ENCODE measurements around the gene TBL1XR1.

Gene TBL1XR1

DNA sequence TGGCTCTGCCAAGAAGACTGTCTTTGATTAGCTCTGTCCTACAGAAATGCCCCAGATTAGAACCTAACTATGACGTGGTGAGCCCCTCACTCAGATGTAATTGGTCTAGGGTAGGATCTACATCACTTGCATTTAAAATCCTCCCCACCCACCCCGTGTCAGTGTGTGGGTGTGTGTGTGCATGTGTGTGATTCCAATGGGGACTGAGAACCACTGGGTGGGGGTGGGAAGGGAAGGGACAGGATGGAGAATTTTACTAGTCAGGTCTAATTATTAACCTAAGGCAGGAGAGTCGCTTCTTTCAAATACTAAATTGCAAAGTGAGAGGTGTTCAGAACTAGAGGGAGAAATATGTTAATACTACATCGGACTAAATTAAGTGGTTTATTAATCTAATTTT is 91.7 kb downstream of the TBL1XR1 start:
- Mint-ChIP-seq H3K27ac (ENCODE audit: low read depth) (no peak overlapping the region), H3K27me3 (no peaks in the 10 kb centered on the region), H3K4me1 (peaks cover 65% of the 10 kb centered on the region), H3K9me3 (no peaks in the 10 kb centered on the region), H3K36me3 (ENCODE audit: insufficient read depth) (no peaks in the 10 kb centered on the region), H3K4me3 (no peak overlapping the region)
- ATAC-seq (replicated peaks; ENCODE audit: extremely low read depth, poor library complexity, severe bottlenecking) (no peak), DNase-seq (ENCODE audit: low spot score in 2 of 2) (no peak)

DNA sequence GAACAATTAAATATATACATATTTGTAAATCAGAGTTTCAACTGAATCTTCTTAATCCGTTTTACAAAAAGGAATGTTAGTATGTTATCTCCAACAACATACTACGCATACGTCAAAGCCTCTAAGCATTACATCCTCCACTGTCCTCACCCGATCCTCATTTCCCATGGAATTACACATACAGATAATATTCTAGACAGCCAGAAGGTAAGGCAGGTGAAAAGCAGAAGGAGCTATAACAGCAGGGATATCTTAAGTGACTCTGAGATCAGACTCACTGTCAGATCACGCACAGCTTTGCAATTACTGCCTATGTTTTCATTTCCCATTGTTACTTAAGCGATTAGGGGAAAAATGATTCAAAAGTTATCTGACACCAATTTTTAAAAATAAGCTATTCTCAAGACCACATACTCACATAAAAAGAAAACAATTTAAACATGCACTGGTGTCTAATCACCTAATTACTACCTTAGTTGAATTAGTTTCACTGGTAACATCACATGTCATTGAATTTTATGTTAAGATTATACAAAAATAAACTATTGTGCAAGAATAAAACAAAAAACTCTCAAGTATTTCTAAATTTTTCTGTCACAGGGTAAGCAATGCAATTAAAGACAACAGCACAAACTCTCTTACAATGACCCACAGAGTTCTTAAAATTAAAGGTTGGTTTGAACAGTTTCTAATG is 92.8 kb downstream of the TBL1XR1 start:
- H3K4me1 Mint-ChIP-seq = peaks cover 54% of the 10 kb centered on the region
- H3K27ac Mint-ChIP-seq (ENCODE audit: low read depth) = no peak overlapping the region
- DNase-seq (ENCODE audit: low spot score in 2 of 2) (no peak), ATAC-seq (replicated peaks; ENCODE audit: extremely low read depth, poor library complexity, severe bottlenecking) (no peak)
- no peak overlapping the region for H3K4me3 Mint-ChIP-seq
- H3K36me3 Mint-ChIP-seq (ENCODE audit: insufficient read depth) = no peaks in the 10 kb centered on the region
- no peaks in the 10 kb centered on the region for H3K9me3 Mint-ChIP-seq
- no peaks in the 10 kb centered on the region for H3K27me3 Mint-ChIP-seq

- ATAC-seq (replicated peaks; ENCODE audit: extremely low read depth, poor library complexity, severe bottlenecking) = no peak
- Mint-ChIP-seq H3K36me3 (ENCODE audit: insufficient read depth) (peaks cover under 1% of the 10 kb centered on the region), H3K9me3 (no peaks in the 10 kb centered on the region), H3K4me3 (no peak overlapping the region), H3K27me3 (no peaks in the 10 kb centered on the region), H3K4me1 (peaks cover 44% of the 10 kb centered on the region), H3K27ac (ENCODE audit: low read depth) (peak overlapping the region; percentile 19)
- no peak for DNase-seq (ENCODE audit: low spot score in 2 of 2)
These were observed 94.7 kb downstream of the TBL1XR1 start for GRCh38 chr3:177102553-177102952.

DNA sequence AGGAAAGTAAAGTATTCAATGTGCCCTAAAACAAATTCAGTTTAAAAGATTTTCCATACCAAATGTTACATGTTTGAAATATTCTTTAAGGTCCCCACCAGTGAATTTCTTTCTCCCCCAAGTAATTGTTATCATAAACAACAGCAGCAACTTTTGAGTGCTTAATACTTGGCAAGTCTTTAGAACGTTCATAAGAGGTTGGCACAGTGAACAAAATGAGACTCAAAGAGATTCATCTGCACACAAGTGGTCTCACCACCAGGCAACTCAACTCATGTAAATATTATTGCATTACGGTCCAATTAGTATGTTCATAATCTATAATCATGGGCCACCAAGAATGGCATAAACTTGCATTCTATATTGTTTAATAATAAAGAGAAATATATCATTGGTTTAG is 98.7 kb downstream of the TBL1XR1 start:
- Mint-ChIP-seq H3K36me3 (ENCODE audit: insufficient read depth) (peaks cover 6% of the 10 kb centered on the region), H3K4me3 (no peak overlapping the region), H3K9me3 (no peaks in the 10 kb centered on the region), H3K27ac (ENCODE audit: low read depth) (no peak overlapping the region), H3K27me3 (no peaks in the 10 kb centered on the region), H3K4me1 (peaks cover 47% of the 10 kb centered on the region)
- ATAC-seq (replicated peaks; ENCODE audit: extremely low read depth, poor library complexity, severe bottlenecking) (no peak), DNase-seq (ENCODE audit: low spot score in 2 of 2) (no peak)

DNA sequence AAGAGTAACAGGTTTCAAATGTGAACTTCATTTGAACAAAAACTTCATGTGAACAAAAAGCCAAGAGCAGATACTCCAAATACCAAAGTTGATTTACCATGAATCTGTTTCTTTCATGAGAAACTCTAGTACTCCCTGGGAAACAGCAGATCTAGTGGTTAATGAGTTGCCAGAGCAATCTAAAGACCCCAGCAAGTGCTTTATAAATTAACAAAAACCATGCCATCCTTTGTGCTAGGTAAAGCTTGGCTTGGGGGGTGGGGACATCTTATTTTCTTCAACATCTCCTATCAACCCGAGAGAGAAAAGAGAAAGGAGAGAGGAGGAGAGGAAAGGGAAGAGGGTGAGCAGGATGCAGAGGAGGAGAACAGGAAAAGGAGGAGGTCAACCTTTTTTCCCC is 100.7 kb downstream of the TBL1XR1 start:
- no peaks in the 10 kb centered on the region for H3K27me3 Mint-ChIP-seq
- H3K27ac Mint-ChIP-seq (ENCODE audit: low read depth) = peak overlapping the region; percentile 85
- no peak for DNase-seq (ENCODE audit: low spot score in 2 of 2)
- H3K4me1 Mint-ChIP-seq = peaks cover 47% of the 10 kb centered on the region
- peaks cover 6% of the 10 kb centered on the region for H3K36me3 Mint-ChIP-seq (ENCODE audit: insufficient read depth)
- ATAC-seq (replicated peaks; ENCODE audit: extremely low read depth, poor library complexity, severe bottlenecking) = no peak
- no peak overlapping the region for H3K4me3 Mint-ChIP-seq
- H3K9me3 Mint-ChIP-seq = peaks cover 6% of the 10 kb centered on the region

GRCh38 chr3:177093966-177094365 is 103.3 kb downstream of the TBL1XR1 start:
- H3K27ac Mint-ChIP-seq (ENCODE audit: low read depth) = no peak overlapping the region
- peaks cover 59% of the 10 kb centered on the region for H3K4me1 Mint-ChIP-seq
- H3K36me3 Mint-ChIP-seq (ENCODE audit: insufficient read depth) = peaks cover 7% of the 10 kb centered on the region
- H3K9me3 Mint-ChIP-seq = peaks cover 6% of the 10 kb centered on the region
- no peak overlapping the region for H3K4me3 Mint-ChIP-seq
- no peaks in the 10 kb centered on the region for H3K27me3 Mint-ChIP-seq
- DNase-seq (ENCODE audit: low spot score in 2 of 2) (no peak), ATAC-seq (replicated peaks; ENCODE audit: extremely low read depth, poor library complexity, severe bottlenecking) (no peak)

DNA sequence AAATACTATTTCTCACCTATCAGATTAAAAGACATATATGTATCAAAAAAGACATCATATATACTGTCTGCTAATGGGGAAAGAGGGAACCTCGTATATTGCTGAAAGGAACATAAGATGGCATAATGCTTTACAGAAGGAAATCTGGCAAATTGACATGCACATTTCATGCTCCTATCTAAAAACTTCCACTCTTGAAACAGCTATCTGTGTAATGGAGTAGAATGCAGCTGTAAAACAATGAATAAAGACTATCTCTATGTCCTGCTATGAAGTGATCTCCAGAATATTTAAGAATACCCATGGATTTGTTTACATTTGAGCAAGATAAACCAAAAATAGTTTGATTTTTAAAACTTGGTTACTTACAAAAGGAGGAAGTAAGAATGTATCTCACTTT is 107.4 kb downstream of the TBL1XR1 start:
- H3K27ac Mint-ChIP-seq (ENCODE audit: low read depth) = peak overlapping the region; percentile 64
- no peak overlapping the region for H3K4me3 Mint-ChIP-seq
- no peak for DNase-seq (ENCODE audit: low spot score in 2 of 2)
- no peaks in the 10 kb centered on the region for H3K27me3 Mint-ChIP-seq
- H3K4me1 Mint-ChIP-seq = peaks cover 78% of the 10 kb centered on the region
- peaks cover 4% of the 10 kb centered on the region for H3K36me3 Mint-ChIP-seq (ENCODE audit: insufficient read depth)
- peaks cover 6% of the 10 kb centered on the region for H3K9me3 Mint-ChIP-seq
- ATAC-seq (replicated peaks; ENCODE audit: extremely low read depth, poor library complexity, severe bottlenecking) = no peak

- H3K27ac Mint-ChIP-seq (ENCODE audit: low read depth) = peak overlapping the region; percentile 64
- no peak for DNase-seq (ENCODE audit: low spot score in 2 of 2)
- H3K27me3 Mint-ChIP-seq = no peaks in the 10 kb centered on the region
- peaks cover 1% of the 10 kb centered on the region for H3K36me3 Mint-ChIP-seq (ENCODE audit: insufficient read depth)
- no peak overlapping the region for H3K4me3 Mint-ChIP-seq
- peaks cover 78% of the 10 kb centered on the region for H3K4me1 Mint-ChIP-seq
- H3K9me3 Mint-ChIP-seq = peaks cover 6% of the 10 kb centered on the region
- ATAC-seq (replicated peaks; ENCODE audit: extremely low read depth, poor library complexity, severe bottlenecking) = no peak
These were observed 108.2 kb downstream of the TBL1XR1 start for GRCh38 chr3:177089110-177089509.

- H3K36me3 Mint-ChIP-seq (ENCODE audit: insufficient read depth) = peaks cover 2% of the 10 kb centered on the region
- H3K4me1 Mint-ChIP-seq = peaks cover 70% of the 10 kb centered on the region
- H3K4me3 Mint-ChIP-seq = no peak overlapping the region
These were observed 111.5 kb downstream of the TBL1XR1 start for GRCh38 chr3:177085794-177086193.

DNA sequence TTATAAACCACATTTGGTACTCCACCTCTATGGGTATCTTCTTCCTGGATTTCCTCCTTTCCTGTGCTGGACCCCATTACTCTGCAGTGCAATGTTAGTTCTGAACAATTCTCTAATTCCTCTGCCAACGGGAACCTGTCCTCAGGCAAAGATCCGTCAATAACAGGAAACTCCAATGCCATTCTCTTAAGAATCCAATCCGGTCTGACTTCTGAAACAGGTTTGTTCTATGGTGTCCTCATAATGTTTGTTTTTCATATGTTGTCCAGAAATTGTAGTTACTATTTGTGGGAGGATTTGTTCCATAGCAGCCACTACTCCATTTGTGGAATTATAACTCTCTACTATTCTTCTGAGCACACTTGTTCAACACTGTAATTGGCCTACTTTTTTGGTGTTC is 112.7 kb downstream of the TBL1XR1 start:
- no peaks in the 10 kb centered on the region for H3K9me3 Mint-ChIP-seq
- peaks cover 1% of the 10 kb centered on the region for H3K36me3 Mint-ChIP-seq (ENCODE audit: insufficient read depth)
- H3K4me3 Mint-ChIP-seq = no peak overlapping the region
- peaks cover 61% of the 10 kb centered on the region for H3K4me1 Mint-ChIP-seq
- no peak for DNase-seq (ENCODE audit: low spot score in 2 of 2)
- ATAC-seq (replicated peaks; ENCODE audit: extremely low read depth, poor library complexity, severe bottlenecking) = no peak
- no peak overlapping the region for H3K27ac Mint-ChIP-seq (ENCODE audit: low read depth)
- H3K27me3 Mint-ChIP-seq = no peaks in the 10 kb centered on the region

More at GRCh38 chr3:177085794-177086193, 111.5 kb downstream of the TBL1XR1 start:
- Mint-ChIP-seq H3K9me3 (no peaks in the 10 kb centered on the region), H3K27me3 (no peaks in the 10 kb centered on the region), H3K27ac (ENCODE audit: low read depth) (no peak overlapping the region)
- DNase-seq (ENCODE audit: low spot score in 2 of 2) (no peak), ATAC-seq (replicated peaks; ENCODE audit: extremely low read depth, poor library complexity, severe bottlenecking) (no peak)

GRCh38 chr3:177080122-177080521 is 117.2 kb downstream of the TBL1XR1 start:
- Mint-ChIP-seq H3K36me3 (ENCODE audit: insufficient read depth) (peaks cover 2% of the 10 kb centered on the region), H3K4me3 (no peak overlapping the region), H3K27ac (ENCODE audit: low read depth) (no peak overlapping the region), H3K9me3 (no peaks in the 10 kb centered on the region), H3K27me3 (no peaks in the 10 kb centered on the region), H3K4me1 (peaks cover 46% of the 10 kb centered on the region)
- DNase-seq (ENCODE audit: low spot score in 2 of 2) (no peak), ATAC-seq (replicated peaks; ENCODE audit: extremely low read depth, poor library complexity, severe bottlenecking) (no peak)

- Mint-ChIP-seq H3K9me3 (no peaks in the 10 kb centered on the region), H3K36me3 (ENCODE audit: insufficient read depth) (peaks cover 5% of the 10 kb centered on the region), H3K27ac (ENCODE audit: low read depth) (peak overlapping the region; percentile 59), H3K4me1 (peaks cover 42% of the 10 kb centered on the region), H3K27me3 (no peaks in the 10 kb centered on the region), H3K4me3 (no peak overlapping the region)
- no peak for DNase-seq (ENCODE audit: low spot score in 2 of 2)
- no peak for ATAC-seq (replicated peaks; ENCODE audit: extremely low read depth, poor library complexity, severe bottlenecking)
These were observed 117.6 kb downstream of the TBL1XR1 start for GRCh38 chr3:177079684-177080083.

- DNase-seq (ENCODE audit: low spot score in 2 of 2) (no peak), ATAC-seq (replicated peaks; ENCODE audit: extremely low read depth, poor library complexity, severe bottlenecking) (no peak)
- H3K4me3 Mint-ChIP-seq = no peak overlapping the region
- peaks cover 8% of the 10 kb centered on the region for H3K36me3 Mint-ChIP-seq (ENCODE audit: insufficient read depth)
- H3K9me3 Mint-ChIP-seq = no peaks in the 10 kb centered on the region
- peaks cover 55% of the 10 kb centered on the region for H3K4me1 Mint-ChIP-seq
- H3K27me3 Mint-ChIP-seq = no peaks in the 10 kb centered on the region
- H3K27ac Mint-ChIP-seq (ENCODE audit: low read depth) = no peak overlapping the region
These were observed 125.7 kb downstream of the TBL1XR1 start for GRCh38 chr3:177071496-177072156.
